HUES48 (cell line): ENCODE measurements around the gene EYS.

Experiments
- H3K27ac ChIP-seq: one replicate; pipeline ENCODE4 v1.7.0; 2013; ENCODE audit warnings: low read depth, low read length, inconsistent platforms
- H3K27me3 ChIP-seq: 2 replicates; pipeline ENCODE4 v1.6.1; 2013; ENCODE audit warnings: mild to moderate bottlenecking, low read length; ENCODE audit not compliant: control insufficient read depth, insufficient read depth
- H3K36me3 ChIP-seq: 2 replicates; pipeline ENCODE4 v1.6.1; 2013; ENCODE audit warnings: low read length; ENCODE audit not compliant: control insufficient read depth, insufficient read depth
- H3K4me1 ChIP-seq: 2 replicates; pipeline ENCODE4 v1.6.1; 2013; ENCODE audit warnings: mild to moderate bottlenecking, low read length; ENCODE audit not compliant: control insufficient read depth, insufficient read depth
- H3K4me3 ChIP-seq: 2 replicates; pipeline ENCODE4 v1.5.1; 2013; ENCODE audit warnings: mild to moderate bottlenecking, low read depth, low read length
- H3K9ac ChIP-seq: 2 replicates; pipeline ENCODE4 v1.6.1; 2013; ENCODE audit warnings: mild to moderate bottlenecking, low read depth, low read length, moderate library complexity
- H3K9me3 ChIP-seq: 2 replicates; pipeline ENCODE4 v1.6.1; 2013; ENCODE audit warnings: low read length; ENCODE audit not compliant: control insufficient read depth, insufficient read depth

The EYS gene

DNA sequence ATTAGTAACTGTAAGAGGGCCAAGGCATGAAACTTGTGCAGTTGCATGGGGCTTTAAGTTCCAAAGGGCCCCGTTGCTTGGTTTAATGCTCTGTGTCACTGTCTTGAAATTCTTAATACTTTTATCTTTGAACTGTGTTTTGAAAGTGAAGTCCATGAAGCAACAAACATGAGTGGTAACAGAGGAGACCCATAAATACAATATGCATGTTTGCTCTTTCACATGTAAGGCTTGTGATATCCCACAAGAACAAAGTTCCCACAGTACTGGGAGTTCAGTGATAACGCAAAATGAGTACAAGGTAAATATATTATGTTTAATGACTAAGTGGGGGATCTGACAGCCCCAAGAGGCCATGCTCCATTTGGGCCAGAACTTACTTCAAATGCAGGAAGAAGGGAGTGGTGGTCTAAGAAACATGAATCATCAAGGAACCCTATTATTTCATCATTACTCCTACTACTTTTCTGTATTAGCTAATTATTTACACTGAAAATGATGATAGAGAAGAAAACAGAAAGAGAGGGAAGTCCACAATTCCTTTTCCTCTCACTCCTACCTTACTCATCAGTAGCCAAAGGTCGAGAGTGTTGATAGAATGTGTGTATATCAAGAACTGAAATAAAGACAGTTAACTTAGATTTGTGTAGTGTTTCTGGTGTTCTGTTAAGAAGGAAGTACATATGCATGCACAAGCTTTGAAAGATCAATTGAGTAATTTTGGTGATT lies 1914.1 kb downstream of the EYS start:
- Histone ChIP-seq H3K9ac (no peak overlapping the region), H3K27ac (no peak overlapping the region), H3K36me3 (no peaks in the 10 kb centered on the region), H3K4me3 (no peak overlapping the region), H3K27me3 (peaks cover 3% of the 10 kb centered on the region; the same call in 1 of the 2 replicates), H3K4me1 (peaks cover 10% of the 10 kb centered on the region), H3K9me3 (no peaks in the 10 kb centered on the region)

GRCh38 chr6:63790334-63790733 lies 1916.7 kb downstream of the EYS start:
- Histone ChIP-seq H3K4me1 (peaks cover 10% of the 10 kb centered on the region), H3K27ac (no peak overlapping the region), H3K4me3 (no peak overlapping the region), H3K27me3 (peaks cover 3% of the 10 kb centered on the region; the same call in 1 of the 2 replicates), H3K9ac (no peak overlapping the region), H3K9me3 (no peaks in the 10 kb centered on the region), H3K36me3 (no peaks in the 10 kb centered on the region)

DNA sequence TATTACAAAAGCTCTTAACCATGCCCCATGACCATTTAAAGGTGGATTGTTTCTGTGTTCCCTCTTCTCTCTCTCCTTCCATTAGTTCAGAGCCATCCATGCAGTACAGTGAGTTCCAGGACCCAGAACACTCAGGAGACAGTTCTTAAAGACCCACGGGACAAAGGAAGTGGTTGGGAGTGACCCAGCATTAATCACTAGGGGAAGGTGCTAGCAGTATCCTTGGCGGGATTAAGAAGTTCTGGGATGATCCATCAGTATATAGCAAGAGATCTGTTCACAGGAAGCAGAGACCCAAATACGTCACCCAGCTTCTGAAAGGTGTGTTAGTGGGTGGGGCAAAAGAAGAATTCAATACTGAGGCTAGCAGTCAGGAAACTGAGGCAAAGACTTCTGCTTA lies 1917.3 kb downstream of the EYS start:
- Histone ChIP-seq H3K4me1 (peaks cover 16% of the 10 kb centered on the region), H3K9ac (no peak overlapping the region), H3K27me3 (peaks cover 3% of the 10 kb centered on the region; the same call in 1 of the 2 replicates), H3K27ac (no peak overlapping the region), H3K9me3 (no peaks in the 10 kb centered on the region), H3K36me3 (no peaks in the 10 kb centered on the region), H3K4me3 (no peak overlapping the region)

DNA sequence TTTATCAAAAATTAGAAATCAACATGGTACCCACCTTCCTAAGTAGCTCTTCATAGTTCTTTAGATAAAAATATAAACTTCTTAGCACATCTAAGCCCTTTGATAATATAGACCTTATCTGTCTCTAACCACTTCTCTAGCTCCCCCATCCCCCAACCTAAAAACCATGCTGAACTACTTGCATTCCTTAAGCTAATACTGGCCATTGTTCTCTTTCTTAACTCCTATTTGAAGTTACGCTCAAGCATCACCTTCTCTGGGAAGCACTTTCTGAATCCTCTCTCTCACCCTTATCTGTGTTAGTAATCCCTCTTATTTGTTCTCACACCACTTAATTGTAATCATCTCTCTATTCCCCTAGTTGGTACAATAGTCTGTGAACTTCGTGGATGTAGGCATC lies 1918.5 kb downstream of the EYS start:
- Histone ChIP-seq H3K9ac (no peak overlapping the region), H3K36me3 (no peaks in the 10 kb centered on the region), H3K4me3 (no peak overlapping the region), H3K27ac (peak overlapping the region; percentile 17), H3K4me1 (peaks cover 16% of the 10 kb centered on the region), H3K9me3 (no peaks in the 10 kb centered on the region), H3K27me3 (peaks cover 3% of the 10 kb centered on the region; the same call in 1 of the 2 replicates)

GRCh38 chr6:63787021-63787420 lies 1920.0 kb downstream of the EYS start:
- H3K27me3 ChIP-seq, result peaks cover 3% of the 10 kb centered on the region; the same call in 1 of the 2 replicates
- H3K9ac ChIP-seq, result no peak overlapping the region
- H3K9me3 ChIP-seq, result no peaks in the 10 kb centered on the region
- H3K36me3 ChIP-seq, result no peaks in the 10 kb centered on the region
- H3K4me3 ChIP-seq, result no peak overlapping the region
- H3K4me1 ChIP-seq, result peaks cover 16% of the 10 kb centered on the region
- H3K27ac ChIP-seq, result no peak overlapping the region

- Histone ChIP-seq H3K27me3 (peaks cover 3% of the 10 kb centered on the region; the same call in 1 of the 2 replicates), H3K4me3 (no peak overlapping the region), H3K4me1 (peaks cover 16% of the 10 kb centered on the region), H3K9ac (no peak overlapping the region), H3K27ac (no peak overlapping the region), H3K9me3 (no peaks in the 10 kb centered on the region), H3K36me3 (no peaks in the 10 kb centered on the region)
Observed at GRCh38 chr6:63785006-63785405, 1922.0 kb downstream of the EYS start.

- no peak overlapping the region for H3K4me3 ChIP-seq
- no peaks in the 10 kb centered on the region for H3K36me3 ChIP-seq
- no peak overlapping the region for H3K27ac ChIP-seq
- H3K4me1 ChIP-seq, result peaks cover 8% of the 10 kb centered on the region
- no peaks in the 10 kb centered on the region for H3K9me3 ChIP-seq
- H3K27me3 ChIP-seq, result no peaks in the 10 kb centered on the region
- H3K9ac ChIP-seq, result no peak overlapping the region
Observed at GRCh38 chr6:63783096-63783495, 1923.9 kb downstream of the EYS start.

DNA sequence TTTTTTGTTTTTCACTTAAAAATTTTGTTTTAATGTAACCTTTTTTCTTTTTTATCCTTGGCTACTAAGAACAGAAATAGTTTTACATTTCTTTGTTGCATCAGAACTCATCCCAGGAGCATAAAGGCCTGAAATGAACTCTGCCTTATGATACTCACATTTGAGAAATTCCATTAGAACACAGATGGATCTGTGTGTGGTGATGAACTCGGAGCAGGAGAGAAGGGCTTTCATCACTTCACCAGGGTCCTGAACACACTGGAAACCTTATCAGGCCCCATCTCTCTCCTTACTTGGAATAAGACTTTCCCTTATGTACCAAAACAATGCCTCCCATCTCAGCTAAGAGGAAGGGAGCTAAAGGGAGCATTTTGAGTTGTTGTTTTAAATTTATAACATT lies 1932.1 kb downstream of the EYS start:
- no peak overlapping the region for H3K27ac ChIP-seq
- H3K36me3 ChIP-seq, result no peaks in the 10 kb centered on the region
- no peak overlapping the region for H3K9ac ChIP-seq
- H3K9me3 ChIP-seq, result no peaks in the 10 kb centered on the region
- no peak overlapping the region for H3K4me3 ChIP-seq
- no peaks in the 10 kb centered on the region for H3K4me1 ChIP-seq
- no peaks in the 10 kb centered on the region for H3K27me3 ChIP-seq

DNA sequence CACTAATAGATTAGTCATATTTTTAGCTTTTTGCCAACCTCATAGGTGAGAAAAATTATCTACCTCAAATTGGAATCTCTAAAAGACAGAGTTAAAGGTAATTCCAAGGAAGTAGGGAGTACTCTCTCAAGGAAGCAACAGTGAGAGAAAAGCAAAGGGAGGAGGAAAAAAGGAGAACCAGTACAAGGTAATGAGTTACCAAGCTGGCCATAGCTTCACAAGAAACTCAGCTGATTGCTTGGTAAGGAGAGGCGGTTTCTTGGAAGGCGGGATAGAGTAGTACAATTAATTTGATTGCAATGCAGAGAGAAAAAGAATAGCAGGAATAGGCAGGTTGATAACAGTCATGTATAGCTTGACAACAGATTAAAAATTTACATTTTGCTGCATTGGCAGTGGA lies 1933.8 kb downstream of the EYS start:
- H3K4me3 ChIP-seq, result no peak overlapping the region
- no peaks in the 10 kb centered on the region for H3K36me3 ChIP-seq
- H3K9ac ChIP-seq, result no peak overlapping the region
- H3K27me3 ChIP-seq, result no peaks in the 10 kb centered on the region
- H3K9me3 ChIP-seq, result no peaks in the 10 kb centered on the region
- H3K27ac ChIP-seq, result no peak overlapping the region
- H3K4me1 ChIP-seq, result no peaks in the 10 kb centered on the region

DNA sequence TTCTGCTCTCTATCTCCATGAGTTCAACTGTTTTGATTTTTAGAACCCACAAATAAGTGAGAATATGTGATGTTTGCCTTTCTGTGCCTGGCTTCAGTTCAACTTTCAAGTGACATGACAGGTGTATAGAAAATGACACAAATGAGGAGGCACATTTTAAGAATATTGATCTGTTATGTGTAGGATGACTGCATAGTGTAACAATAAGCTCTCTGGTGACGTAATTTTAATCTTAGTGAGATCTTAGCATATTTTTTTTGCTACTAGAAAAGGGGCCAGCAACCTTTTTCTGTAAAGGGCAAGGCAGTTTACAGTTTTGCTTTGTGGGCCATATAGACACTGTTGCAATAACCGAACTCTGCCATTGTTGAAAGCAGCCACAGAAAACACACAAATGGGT lies 1941.2 kb downstream of the EYS start:
- Histone ChIP-seq H3K9me3 (no peaks in the 10 kb centered on the region), H3K4me1 (no peaks in the 10 kb centered on the region), H3K36me3 (no peaks in the 10 kb centered on the region), H3K9ac (no peak overlapping the region), H3K27me3 (no peaks in the 10 kb centered on the region), H3K4me3 (no peak overlapping the region), H3K27ac (no peak overlapping the region)

DNA sequence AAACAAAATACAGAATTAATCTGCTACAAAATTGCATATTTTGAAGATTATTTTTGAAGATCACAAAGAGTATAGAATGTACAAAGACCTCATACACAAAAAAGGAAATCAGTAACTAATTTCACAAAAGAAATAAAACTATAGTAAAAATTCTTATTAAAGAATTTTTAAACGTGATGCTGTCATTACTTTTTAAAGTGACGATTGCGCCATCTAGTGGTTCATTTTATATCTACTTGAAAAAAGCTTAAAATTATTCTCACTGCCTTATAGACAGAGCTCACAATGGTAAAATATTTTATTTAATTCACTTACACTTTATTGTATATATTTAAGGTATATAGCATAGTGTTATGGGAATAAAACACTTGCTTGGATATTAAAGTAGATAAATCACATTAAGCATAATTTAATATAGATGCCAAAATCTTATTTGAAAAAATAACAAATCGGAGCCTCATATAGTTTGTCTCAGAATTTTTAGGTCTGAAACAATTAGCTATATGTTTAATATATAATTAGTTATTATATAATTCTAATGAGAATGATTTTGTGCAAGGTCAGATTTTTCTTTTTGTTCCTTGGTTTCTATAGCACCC lies 1942.6 kb downstream of the EYS start:
- H3K27me3 ChIP-seq, result no peaks in the 10 kb centered on the region
- H3K36me3 ChIP-seq, result no peaks in the 10 kb centered on the region
- H3K9me3 ChIP-seq, result no peaks in the 10 kb centered on the region
- no peak overlapping the region for H3K27ac ChIP-seq
- no peak overlapping the region for H3K9ac ChIP-seq
- no peak overlapping the region for H3K4me3 ChIP-seq
- no peaks in the 10 kb centered on the region for H3K4me1 ChIP-seq
